ENCODE results near the gene MAP3K5.
"Not testable (repeated sequence)": the region's sequence is repeated elsewhere in the genome, so short reads cannot be mapped to it uniquely, and the experiment has no call there.

MAP3K5 gene

DNA sequence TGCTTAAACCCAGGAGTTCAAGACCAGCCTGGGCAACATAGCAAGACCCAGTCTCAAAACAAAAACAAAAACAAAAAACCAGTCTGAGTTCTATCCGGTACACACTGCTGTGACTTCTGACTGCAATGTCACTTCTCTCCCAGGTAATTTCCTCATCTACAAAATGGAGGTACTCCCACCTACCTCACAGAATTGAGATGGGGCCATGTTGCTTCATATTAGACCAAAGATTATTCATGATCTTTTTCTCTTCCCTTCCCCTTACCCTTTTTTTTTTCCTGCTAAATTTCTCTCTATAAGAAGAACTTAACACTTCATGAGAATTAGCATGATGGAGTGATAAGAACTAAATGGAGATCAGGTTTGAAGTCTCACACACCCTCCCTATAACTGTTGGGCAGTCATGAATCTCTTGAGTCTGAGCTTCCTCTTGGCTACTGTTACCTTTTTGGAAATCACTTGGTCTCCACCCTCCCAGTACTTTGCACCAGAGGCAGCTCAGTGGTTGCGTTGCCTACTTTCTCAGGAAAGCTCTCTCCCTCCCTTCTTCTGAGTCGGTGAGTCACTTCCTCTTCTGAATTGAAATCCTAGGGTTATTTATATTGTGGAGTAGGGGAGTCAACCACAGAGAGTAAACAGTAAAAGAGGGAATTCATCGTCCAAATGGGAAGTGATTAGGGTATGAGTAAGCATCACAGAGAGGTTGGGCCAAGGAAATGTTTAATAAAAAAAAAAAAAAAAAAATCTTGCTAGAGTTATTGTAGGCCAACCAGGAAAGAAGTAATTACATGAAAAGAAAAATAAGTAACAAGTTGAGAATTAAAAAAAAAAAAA lies 182.2 kb downstream of the MAP3K5 start:
- DNase-seq (ENCODE audit: low read depth in 2 of 2) = no peak

- no peak for DNase-seq (ENCODE audit: low read depth in 2 of 2)
Observed at GRCh38 chr6:136608991-136609390, 183.3 kb downstream of the MAP3K5 start.

GRCh38 chr6:136607932-136608772 lies 184.1 kb downstream of the MAP3K5 start:
- DNase-seq (ENCODE audit: low read depth in 2 of 2) = peak; percentile 73 to 74

GRCh38 chr6:136607204-136607931 lies 184.9 kb downstream of the MAP3K5 start:
- DNase-seq (ENCODE audit: low read depth in 2 of 2) = no peak

DNA sequence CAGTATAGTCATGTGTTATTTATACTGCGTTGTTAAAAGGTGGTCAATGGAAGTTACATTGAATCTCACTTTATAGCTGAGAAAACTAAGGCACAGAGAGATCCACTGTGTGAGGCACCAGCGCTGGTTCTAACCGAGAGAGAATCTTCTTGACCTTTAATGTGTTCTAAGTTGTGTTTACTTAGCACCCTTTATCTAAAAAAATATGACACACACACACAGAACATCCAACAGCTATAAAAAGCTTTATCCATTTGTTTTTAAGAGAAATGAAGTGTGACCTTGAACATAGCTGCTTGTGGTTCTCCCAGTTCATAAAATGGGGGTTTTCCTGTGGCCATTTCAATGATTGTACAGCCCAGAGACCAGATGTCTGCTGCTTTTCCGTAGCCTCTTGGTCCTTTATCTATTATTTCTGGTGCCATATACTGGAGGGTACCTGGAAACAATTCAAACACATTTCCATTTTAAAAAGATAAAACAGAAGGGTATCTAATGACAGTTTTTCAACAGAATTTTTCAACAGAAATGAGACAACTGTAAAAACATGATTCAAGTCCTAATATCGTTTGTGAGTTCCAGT lies 187.3 kb downstream of the MAP3K5 start:
- no peak for DNase-seq (ENCODE audit: low read depth in 2 of 2)

DNA sequence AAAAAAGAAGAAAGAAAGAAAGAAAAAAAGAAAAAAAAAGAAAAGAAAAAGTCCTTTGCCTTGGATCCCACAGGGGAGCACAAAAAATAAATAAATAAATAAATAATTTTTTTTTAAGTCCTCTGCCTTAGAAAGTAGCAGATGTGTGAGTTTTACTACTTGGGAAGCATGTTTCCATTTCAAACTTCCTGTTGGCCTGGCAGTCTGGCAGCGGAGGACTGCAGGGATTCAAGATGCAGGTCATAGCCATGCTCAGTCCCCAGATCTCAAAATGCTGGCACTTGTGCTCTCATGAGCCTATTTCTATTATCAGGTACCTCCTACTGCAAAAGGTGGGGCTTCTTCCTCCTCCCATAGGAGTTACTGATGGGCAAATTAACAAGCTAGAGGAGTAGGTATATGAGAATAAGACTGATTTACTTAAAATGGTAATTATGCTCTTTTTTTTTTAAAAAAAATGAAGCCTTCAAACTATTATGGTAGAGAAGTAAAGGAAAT lies 187.9 kb downstream of the MAP3K5 start:
- DNase-seq (ENCODE audit: low read depth in 2 of 2) = no peak

DNA sequence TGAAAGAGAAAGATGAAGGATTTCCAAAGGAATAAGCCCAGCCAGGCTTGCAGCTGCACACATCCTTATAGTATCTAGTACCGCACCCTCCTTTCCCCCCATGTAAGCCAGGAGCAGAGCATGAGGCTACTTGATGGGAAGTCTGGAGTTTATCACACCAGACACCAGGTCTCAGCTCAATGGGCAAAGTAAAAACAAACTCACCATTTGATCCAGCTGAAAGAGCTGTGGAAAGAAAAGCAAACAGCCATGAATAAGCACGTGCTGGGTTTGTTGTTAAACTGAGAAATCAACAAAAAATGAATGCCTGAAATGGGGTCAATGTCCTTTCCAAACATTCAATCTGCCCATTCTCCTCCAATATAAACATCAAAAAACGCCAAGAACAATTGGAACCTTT lies 191.5 kb downstream of the MAP3K5 start:
- no peak for DNase-seq (ENCODE audit: low read depth in 2 of 2)

DNA sequence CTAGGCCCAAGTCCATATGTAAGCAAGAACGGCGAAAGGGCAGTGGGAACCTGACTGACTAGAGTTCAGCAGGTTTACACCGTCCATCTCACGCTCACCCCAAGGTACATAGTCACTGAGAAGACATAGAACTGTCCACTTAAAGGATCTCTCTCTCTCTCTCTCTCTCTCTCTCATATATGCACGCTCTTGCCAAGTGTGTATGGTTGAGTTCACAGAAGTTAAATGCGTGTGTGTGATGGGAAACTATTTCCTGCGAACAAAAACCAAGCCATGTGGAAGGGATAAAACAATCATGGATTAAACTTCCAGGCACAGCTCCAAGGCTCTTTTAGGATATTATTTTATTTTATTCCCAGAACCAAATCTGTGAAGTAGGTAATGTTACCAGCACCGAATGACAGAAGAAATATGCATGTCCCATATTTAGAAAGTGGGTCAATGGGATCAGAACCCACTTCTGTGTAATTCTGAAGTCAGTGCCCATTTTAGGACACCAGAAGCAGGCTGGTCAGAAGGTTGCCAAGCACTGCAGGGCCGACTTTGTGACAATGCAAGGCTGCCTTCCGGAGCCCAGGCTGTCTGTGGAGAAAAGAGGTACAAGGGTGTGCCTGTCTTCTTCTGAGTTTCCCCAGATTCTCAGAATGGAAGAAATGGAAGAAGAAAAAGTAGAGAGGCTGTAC lies 192.8 kb downstream of the MAP3K5 start:
- no peak for DNase-seq (ENCODE audit: low read depth in 2 of 2)

DNA sequence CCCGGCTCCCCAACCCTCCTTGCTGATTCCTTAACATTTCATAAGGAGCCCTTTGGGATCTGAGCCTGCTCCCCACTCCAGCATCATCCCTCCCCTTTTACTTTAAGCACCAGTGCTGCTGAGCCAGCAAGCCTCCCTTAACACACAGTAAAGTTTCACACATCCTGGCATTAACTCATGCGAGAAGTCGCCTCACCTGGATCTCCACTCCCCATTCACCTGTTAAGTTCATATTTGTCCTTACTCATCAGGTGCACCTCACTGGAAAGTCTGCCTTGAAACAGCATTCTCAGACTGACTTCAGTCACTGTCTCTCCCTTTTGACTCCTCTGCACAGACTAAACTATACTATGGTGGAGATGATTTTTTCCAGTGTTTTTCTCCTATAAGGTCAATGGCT lies 194.2 kb downstream of the MAP3K5 start:
- DNase-seq (ENCODE audit: low read depth in 2 of 2) = no peak

DNA sequence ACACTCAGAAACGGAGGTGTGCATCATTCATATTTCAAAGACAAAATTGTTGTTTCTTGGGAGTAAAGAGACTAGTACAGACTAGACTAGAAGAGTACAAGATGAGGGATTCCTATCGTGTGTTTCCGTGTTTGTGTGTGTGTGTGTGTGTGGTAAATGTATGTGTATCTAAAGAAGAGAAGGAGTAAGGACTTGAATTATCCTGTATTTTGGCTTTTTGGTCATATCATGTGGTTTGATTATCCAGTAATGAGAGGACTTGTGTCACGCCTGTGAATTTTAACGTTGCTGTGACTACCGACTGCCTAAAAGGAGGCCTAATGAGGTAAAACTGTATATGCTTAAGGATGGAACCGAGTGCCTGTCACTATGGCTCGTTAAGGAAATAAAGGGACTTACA lies 197.6 kb downstream of the MAP3K5 start:
- no peak for DNase-seq (ENCODE audit: low read depth in 2 of 2)

- peak in 1 of 2 donors; percentile 1 for DNase-seq (ENCODE audit: low read depth in 2 of 2)
Observed at GRCh38 chr6:136593748-136594490, 198.4 kb downstream of the MAP3K5 start.

GRCh38 chr6:136592930-136593673 lies 199.2 kb downstream of the MAP3K5 start:
- no peak for DNase-seq (ENCODE audit: low read depth in 2 of 2)

GRCh38 chr6:136591617-136592016 lies 200.7 kb downstream of the MAP3K5 start:
- DNase-seq (ENCODE audit: low read depth in 2 of 2) = no peak

GRCh38 chr6:136590846-136591245 lies 201.4 kb downstream of the MAP3K5 start:
- not testable (repeated sequence) for DNase-seq (ENCODE audit: low read depth in 2 of 2)

DNA sequence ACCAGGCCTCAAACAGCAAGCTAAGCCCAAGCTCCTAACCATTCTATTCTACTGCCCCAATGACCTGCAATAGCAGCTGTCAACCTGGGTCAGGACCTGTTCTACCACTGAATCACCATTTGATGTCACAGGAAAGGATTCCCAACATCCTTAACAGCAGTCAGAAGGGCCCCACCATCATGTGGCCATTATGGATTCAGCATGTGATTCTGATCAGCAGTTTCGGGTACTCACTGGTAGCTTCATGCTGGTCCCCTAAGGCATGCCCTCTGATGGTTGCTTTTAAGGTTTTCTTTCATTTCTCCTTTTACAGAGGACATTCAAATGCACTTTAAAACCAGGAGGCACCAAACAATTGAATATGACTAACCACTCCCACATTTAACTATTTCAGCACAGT lies 204.8 kb downstream of the MAP3K5 start:
- no peak for DNase-seq (ENCODE audit: low read depth in 2 of 2)

DNA sequence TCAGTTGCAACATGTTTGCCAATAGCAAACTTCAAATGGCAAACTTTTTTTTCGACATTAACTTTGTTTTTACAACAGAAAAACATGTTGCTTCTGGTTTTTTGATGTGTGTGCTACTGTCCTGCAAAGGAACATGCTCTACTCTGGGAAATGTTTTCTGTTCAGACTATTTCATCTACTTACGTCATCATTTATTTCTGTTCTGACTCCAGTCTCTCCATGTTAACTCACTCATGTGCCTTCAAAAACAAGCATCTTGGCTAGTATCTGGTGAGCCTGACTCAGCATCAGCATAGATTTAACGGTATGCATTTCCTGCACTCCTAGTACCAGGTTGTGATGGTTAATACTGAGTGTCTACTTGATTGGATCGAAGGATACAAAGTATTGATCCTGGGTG lies 206.0 kb downstream of the MAP3K5 start:
- DNase-seq (ENCODE audit: low read depth in 2 of 2) = no peak

DNA sequence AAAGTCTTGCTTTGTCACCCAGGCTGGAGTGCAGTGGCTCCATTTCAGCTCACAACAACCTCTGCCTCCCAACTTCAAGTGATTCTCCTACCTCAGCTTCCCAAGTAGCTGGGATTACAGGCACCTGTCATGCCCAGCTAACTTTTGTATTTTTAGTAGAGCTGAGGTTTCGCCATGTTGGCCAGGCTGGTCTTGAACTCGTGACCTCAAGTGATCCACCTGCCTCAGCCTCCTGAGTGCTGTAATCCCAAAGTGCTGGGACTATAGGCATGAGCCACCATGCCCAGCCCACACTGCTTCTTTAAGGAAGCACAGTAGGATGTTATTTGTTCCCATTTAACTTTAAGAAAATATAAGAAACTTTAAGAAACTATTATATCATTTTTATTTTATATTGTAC lies 206.8 kb downstream of the MAP3K5 start:
- not testable (repeated sequence) for DNase-seq (ENCODE audit: low read depth in 2 of 2)

- DNase-seq (ENCODE audit: low read depth in 2 of 2) = not testable (repeated sequence)
Observed at GRCh38 chr6:136584290-136584689, 208.0 kb downstream of the MAP3K5 start.

DNA sequence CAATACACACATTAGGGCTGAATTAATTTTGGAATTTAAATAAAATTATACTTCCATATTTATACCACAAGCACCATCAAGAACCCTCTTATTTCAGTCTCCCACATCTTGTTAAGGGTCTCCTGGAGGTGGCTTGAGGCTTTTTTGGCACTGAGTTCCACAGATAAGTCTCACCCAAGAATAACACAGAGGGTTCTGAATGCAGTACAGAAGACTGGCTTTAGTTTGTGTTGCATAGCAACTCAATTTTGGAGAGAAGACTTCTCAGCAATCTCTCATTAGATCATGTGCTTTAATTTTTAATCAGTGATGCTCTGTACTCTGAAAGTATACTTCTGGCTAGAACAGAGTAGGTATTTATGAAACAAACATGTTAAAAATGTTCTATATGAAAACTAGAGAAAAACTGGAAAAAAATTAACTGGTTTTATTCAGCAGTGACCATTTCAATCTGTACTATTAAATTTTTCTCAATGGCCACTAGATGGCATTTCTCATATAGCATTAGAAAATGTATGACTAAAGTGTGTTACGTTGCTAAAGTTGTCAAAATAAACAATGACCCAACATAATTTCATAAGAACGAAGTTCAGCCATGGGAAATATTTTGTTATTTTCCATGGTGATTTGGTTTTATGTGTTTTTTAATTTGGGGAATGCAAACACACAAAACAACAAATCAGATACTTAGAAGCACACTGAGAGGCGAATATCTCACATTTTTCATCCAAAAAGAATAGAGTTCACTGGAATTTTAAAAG lies 209.4 kb downstream of the MAP3K5 start:
- DNase-seq (ENCODE audit: low read depth in 2 of 2) = no peak

Measured in activated CD4-positive, alpha-beta T cell treated with anti-CD3 and anti-CD28 coated beads for 24 hours (primary cell).